ENCODE results near the gene HDAC6.

DNA sequence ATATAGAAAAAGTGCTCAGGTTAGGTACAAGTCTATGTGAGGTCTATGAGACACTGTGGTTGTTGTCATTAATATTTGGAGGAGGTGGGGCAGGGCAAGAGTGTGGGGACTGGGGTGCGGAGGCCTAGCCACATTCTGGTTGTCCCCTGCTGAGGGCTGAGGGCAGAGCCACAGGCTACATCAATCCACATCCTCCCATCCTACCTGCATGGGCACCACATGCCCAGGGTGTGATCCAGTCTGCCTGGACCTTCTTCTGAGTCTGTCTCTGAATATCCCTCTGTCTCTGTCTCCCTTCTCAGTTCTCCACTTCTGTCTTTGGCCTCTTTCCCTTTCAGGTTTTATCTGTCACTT lies 16.7 kb upstream of the HDAC6 start:
- TF ChIP-seq ZNF274 (IDR thresholded peaks at IDR 0.05; ENCODE audit: low read depth, low read length) (no peak), YY1 (IDR thresholded peaks at IDR 0.05; ENCODE audit: insufficient read depth, insufficient read length) (no peak)

Data from NT2/D1 (cell line).